AG04449 (cell line): ENCODE data around the gene WWP2.

Experiments
- CTCF ChIA-PET: fragments of 350-600 bp; formaldehyde crosslinking; extraction: SDS; loops from one replicate; lab custom pipeline; 2021; ENCODE audit warnings: antibody characterized with exemption; lab: Yijun Ruan, JAX
- POLR2A ChIA-PET: fragments of 400-600, 350-600 bp; formaldehyde crosslinking; extraction: SDS; loops from one replicate; lab custom pipeline; 2020; ENCODE audit warnings: antibody characterized with exemption, inconsistent platforms; lab: Yijun Ruan, JAX
- DNase-seq: peaks from one replicate; pipeline ENCODE4 v3.0.0-alpha.2; 2010; ENCODE audit warnings: low read depth, low spot score
- H3K4me3 ChIP-seq: 2 replicates; pipeline ENCODE4 v1.5.1; 2011; ENCODE audit warnings: low read depth, mild to moderate bottlenecking, control low read depth, low read length
- CTCF ChIP-seq: IDR thresholded peaks from one replicate; pipeline ENCODE4 v1.5.1; 2011; ENCODE audit warnings: mild to moderate bottlenecking, moderate library complexity, low read length, control low read depth, inconsistent platforms; ENCODE audit not compliant: insufficient read depth; ENCODE audit errors: missing control alignments

WWP2 gene

GRCh38 chr16:69910964-69911363, 148.8 kb downstream of the WWP2 start:
- POLR2A ChIA-PET = no interaction called here
- CTCF ChIA-PET = interaction anchor here (1.0 to 1.7 kb wide), 2 partner anchors 18 to 115 kb away, joined by 4 to 6 read pairs; no protein-coding TSS in a partner anchor
- no peak for TF ChIP-seq CTCF
- DNase-seq = no peak
- H3K4me3 ChIP-seq = no peak overlapping the region

- ChIA-PET CTCF (interaction anchor here (1.4 to 4.9 kb wide), 3 partner anchors 8 to 120 kb away, joined by 5 to 56 read pairs (median 6); no protein-coding TSS in a partner anchor), POLR2A (no interaction called here)
- no peak for TF ChIP-seq CTCF
- DNase-seq = no peak
- H3K4me3 ChIP-seq = no peak overlapping the region
These were observed 154.3 kb downstream of the WWP2 start for GRCh38 chr16:69916462-69916861.

- ChIA-PET CTCF (interaction anchor here (0.8 to 4.9 kb wide), 3 partner anchors 9 to 13 kb away, joined by 4 to 56 read pairs (median 6); no protein-coding TSS in a partner anchor), POLR2A (no interaction called here)
- TF ChIP-seq CTCF = no peak
- DNase-seq = no peak
- no peak overlapping the region; the same call in 1 of the 2 replicates for H3K4me3 ChIP-seq
These were observed 155.2 kb downstream of the WWP2 start for GRCh38 chr16:69917311-69917710.

GRCh38 chr16:69917739-69918138, 155.6 kb downstream of the WWP2 start:
- CTCF ChIA-PET = interaction anchor here (0.8 to 4.9 kb wide), 4 partner anchors 9 to 14 kb away, joined by 4 to 56 read pairs (median 6); no protein-coding TSS in a partner anchor
- POLR2A ChIA-PET = no interaction called here
- no peak for TF ChIP-seq CTCF
- H3K4me3 ChIP-seq = peak overlapping the region; percentile 44
- DNase-seq = peak; percentile 91

- peak overlapping the region; percentile 44 for H3K4me3 ChIP-seq
- POLR2A ChIA-PET = no interaction called here
- no peak for TF ChIP-seq CTCF
- CTCF ChIA-PET = interaction anchor here (1.5 to 4.9 kb wide), 3 partner anchors 10 to 13 kb away, joined by 6 to 56 read pairs (median 6); no protein-coding TSS in a partner anchor
- DNase-seq = no peak
These were observed 156.1 kb downstream of the WWP2 start for GRCh38 chr16:69918241-69918640.

GRCh38 chr16:69921127-69921526, 159.0 kb downstream of the WWP2 start:
- ChIA-PET CTCF (interaction anchor here (4.9 to 23.1 kb wide), 2 partner anchors 10 to 125 kb away, joined by 56 to 598 read pairs; no protein-coding TSS in a partner anchor), POLR2A (no interaction called here)
- no peak overlapping the region for H3K4me3 ChIP-seq
- no peak for TF ChIP-seq CTCF
- DNase-seq = no peak
